H1 (cell line): ENCODE data around the gene SLC35D2. TPM values are rescaled to one million over a fixed set of nuclear protein-coding genes. Genes with fewer than 3 reads are reported as not detected.

Experiments used
- CTCF ChIA-PET: fragments of 300-600 bp; sonication (Branson Sonifier 250); formaldehyde crosslinking; loops from one replicate; lab custom pipeline; 2021; ENCODE audit not compliant: partially characterized antibody; lab: Charles Lee
- POLR2A ChIA-PET: fragments of 300-600 bp; sonication (Branson Sonifier 250); formaldehyde crosslinking; loops from one replicate; lab custom pipeline; 2021; ENCODE audit warnings: inconsistent platforms; ENCODE audit not compliant: partially characterized antibody; lab: Charles Lee
- DNase-seq, 2 experiments: peaks; one replicate each; pipeline versions ENCODE4 v3.0.0 to v3.0.0-alpha.2; 2010 to 2022; ENCODE audit warnings: low spot score in 2 of 2, low read depth in 1 of 2, mixed read lengths in 1 of 2
- FAIRE-seq: peaks from 2 replicates; lab custom pipeline; 2011; peaks lifted over from hg19 to GRCh38; lab: Jason Lieb, UNC
- H2AFZ ChIP-seq: 2 replicates; pipeline ENCODE4 v1.8.1; 2012; ENCODE audit warnings: low read length, inconsistent platforms
- H2AK5ac ChIP-seq: 2 replicates; pipeline ENCODE4 v1.6.1; 2013; ENCODE audit warnings: low read depth, low read length
- H2BK120ac ChIP-seq: replicated peaks from 2 replicates; pipeline ENCODE3; 2013; ENCODE audit warnings: low read depth, low read length, inconsistent platforms
- H2BK12ac ChIP-seq: 2 replicates; pipeline ENCODE4 v1.6.1; 2013; ENCODE audit warnings: low read depth, low read length
- H2BK15ac ChIP-seq: 2 replicates; pipeline ENCODE4 v1.6.1; 2013; ENCODE audit warnings: low read length
- H2BK20ac ChIP-seq: 2 replicates; pipeline ENCODE4 v1.6.1; 2013; ENCODE audit warnings: low read length
- H2BK5ac ChIP-seq: 2 replicates; pipeline ENCODE4 v1.6.1; 2013; ENCODE audit warnings: low read depth, low read length
- H3K14ac ChIP-seq: 2 replicates; pipeline ENCODE4 v1.6.1; 2013; ENCODE audit warnings: inconsistent platforms; ENCODE audit not compliant: insufficient read length
- H3K18ac ChIP-seq: 2 replicates; pipeline ENCODE4 v1.6.1; 2013; ENCODE audit warnings: low read length; ENCODE audit errors: extremely low read depth
- H3K23ac ChIP-seq: 2 replicates; pipeline ENCODE4 v1.6.1; 2013; ENCODE audit warnings: inconsistent platforms; ENCODE audit not compliant: insufficient read length
- H3K23me2 ChIP-seq: 2 replicates; pipeline ENCODE4 v1.6.1; 2013; ENCODE audit warnings: low read depth, low read length
- H3K27ac ChIP-seq: 2 replicates; pipeline ENCODE4 v1.6.1; 2011; ENCODE audit warnings: low read depth, low read length, inconsistent platforms
- H3K27me3 ChIP-seq, 4 experiments: replicated peaks in 1 of 4; 1 replicate in 1 of 4; 2 replicates in 3 of 4; pipeline versions ENCODE4 v1.6.1 to v1.8.1; 2011 to 2013; ENCODE audit warnings: low read length in 3 of 4, mild to moderate bottlenecking in 3 of 4, inconsistent platforms in 2 of 4, mixed read lengths in 2 of 4, moderate library complexity in 1 of 4; ENCODE audit not compliant: control insufficient read depth in 3 of 4, insufficient read depth in 3 of 4; ENCODE audit errors: extremely low read depth in 1 of 4
- H3K36me3 ChIP-seq, 4 experiments: 2 replicates each; pipeline versions ENCODE4 v1.6.1 to v1.8.1; 2011 to 2013; ENCODE audit warnings: mild to moderate bottlenecking in 4 of 4, low read length in 3 of 4, moderate library complexity in 2 of 4, control low read depth in 1 of 4, inconsistent platforms in 1 of 4; ENCODE audit not compliant: insufficient read depth in 4 of 4, control insufficient read depth in 2 of 4
- H3K4ac ChIP-seq: replicated peaks from 2 replicates; pipeline ENCODE3; 2013; ENCODE audit warnings: low read length, low read depth, mixed read lengths, inconsistent platforms; ENCODE audit not compliant: insufficient read length
- H3K4me1 ChIP-seq, 4 experiments: replicated peaks in 1 of 4; 1 replicate in 1 of 4; 2 replicates in 3 of 4; pipeline versions ENCODE4 v1.6.1 to v1.8.1; 2011 to 2013; ENCODE audit warnings: low read length in 3 of 4, inconsistent platforms in 2 of 4, mixed read lengths in 1 of 4; ENCODE audit not compliant: insufficient read depth in 4 of 4, control insufficient read depth in 3 of 4
- H3K4me2 ChIP-seq, 2 experiments: 2 replicates each; pipeline versions ENCODE4 v1.6.1 to v1.8.1; 2011 to 2013; ENCODE audit warnings: low read depth in 2 of 2, low read length in 2 of 2, control low read depth in 1 of 2, inconsistent platforms in 1 of 2, mild to moderate bottlenecking in 1 of 2; ENCODE audit not compliant: insufficient read depth in 1 of 2
- H3K4me3 ChIP-seq, 4 experiments: fragments of 200-600, 300-600 bp in 1 of 4; sonication (generic), shearing (Covaris generic), sonication (Bioruptor Twin) in 1 of 4; 2 replicates each; pipeline versions ENCODE4 v1.5.1 to v1.8.1; 2011 to 2016; ENCODE audit warnings: low read length in 4 of 4, low read depth in 3 of 4, control low read depth in 2 of 4, inconsistent platforms in 2 of 4, mild to moderate bottlenecking in 2 of 4, mixed read lengths in 1 of 4, moderate library complexity in 1 of 4; ENCODE audit not compliant: insufficient read depth in 2 of 4; ENCODE audit errors: extremely low read depth in 1 of 4
- H3K56ac ChIP-seq: replicated peaks from 2 replicates; pipeline ENCODE3; 2013; ENCODE audit warnings: low read depth, mild to moderate bottlenecking, mixed read lengths, low read length, inconsistent platforms; ENCODE audit not compliant: insufficient read length
- H3K79me1 ChIP-seq: 2 replicates; pipeline ENCODE4 v1.6.1; 2013; ENCODE audit warnings: low read depth, low read length, control low read depth
- H3K79me2 ChIP-seq, 2 experiments: 2 replicates each; pipeline versions ENCODE4 v1.6.1 to v1.8.1; 2012 to 2013; ENCODE audit warnings: low read length in 2 of 2, mild to moderate bottlenecking in 2 of 2, inconsistent platforms in 1 of 2; ENCODE audit not compliant: insufficient read depth in 2 of 2, control insufficient read depth in 1 of 2
- H3K9ac ChIP-seq, 4 experiments: replicated peaks in 1 of 4; 1 replicate in 1 of 4; 2 replicates in 3 of 4; pipeline versions ENCODE4 v1.6.1 to v1.8.1; 2011 to 2013; ENCODE audit warnings: low read depth in 3 of 4, low read length in 3 of 4, control low read depth in 2 of 4, mild to moderate bottlenecking in 2 of 4, moderate library complexity in 2 of 4, inconsistent platforms in 1 of 4; ENCODE audit errors: extremely low read depth in 1 of 4
- H3K9me3 ChIP-seq, 2 experiments: 2 replicates each; pipeline versions ENCODE4 v1.6.1 to v1.8.1; 2012 to 2013; ENCODE audit warnings: mild to moderate bottlenecking in 2 of 2, moderate library complexity in 2 of 2, control low read depth in 1 of 2, inconsistent platforms in 1 of 2, low read depth in 1 of 2, low read length in 1 of 2, mixed read lengths in 1 of 2; ENCODE audit not compliant: insufficient read depth in 2 of 2
- H4K20me1 ChIP-seq, 2 experiments: replicated peaks in 1 of 2; 2 replicates each; pipeline versions ENCODE3 to v1.8.1; 2011 to 2013; ENCODE audit warnings: inconsistent platforms in 2 of 2, low read length in 2 of 2, mild to moderate bottlenecking in 1 of 2; ENCODE audit not compliant: insufficient read depth in 2 of 2, control insufficient read depth in 1 of 2
- H4K5ac ChIP-seq: 2 replicates; pipeline ENCODE4 v1.6.1; 2013; ENCODE audit warnings: low read length, low read depth, mixed read lengths, inconsistent platforms; ENCODE audit not compliant: insufficient read length
- H4K8ac ChIP-seq: 2 replicates; pipeline ENCODE4 v1.8.0; 2013; ENCODE audit warnings: mild to moderate bottlenecking, moderate library complexity, low read length, inconsistent platforms; ENCODE audit not compliant: insufficient read depth; ENCODE audit errors: extremely low read depth
- H4K91ac ChIP-seq: replicated peaks from 2 replicates; pipeline ENCODE3; 2013; ENCODE audit warnings: low read length, mixed read lengths, inconsistent platforms; ENCODE audit not compliant: insufficient read length
- ASH2L ChIP-seq: fragments of 200-600, 300-600 bp; sonication (generic); IDR thresholded peaks from one replicate; pipeline ENCODE4 v1.7.1; 2017; ENCODE audit warnings: low read length
- CBX8 ChIP-seq: fragments of 300-800, 300-1000 bp; sonication (generic); IDR thresholded peaks from 2 replicates; pipeline ENCODE4 v1.7.1; 2016; ENCODE audit warnings: low read depth, low read length, borderline replicate concordance
- CREB1 ChIP-seq: IDR thresholded peaks from 2 replicates; pipeline ENCODE4 v1.6.1; 2012; ENCODE audit warnings: inconsistent platforms
- EP300 ChIP-seq, 2 experiments: IDR thresholded peaks; 1 replicate in 1 of 2; 2 replicates in 1 of 2; pipeline ENCODE4 v1.6.1; 2011 to 2012; ENCODE audit warnings: low read depth in 2 of 2, low read length in 2 of 2, mild to moderate bottlenecking in 2 of 2, borderline replicate concordance in 1 of 2, inconsistent platforms in 1 of 2, moderate library complexity in 1 of 2
- HDAC6 ChIP-seq: IDR thresholded peaks from one replicate; pipeline ENCODE4 v1.7.1; 2012; ENCODE audit warnings: low read depth, mild to moderate bottlenecking, inconsistent platforms, low read length, moderate library complexity
- JUN ChIP-seq: IDR thresholded peaks from 2 replicates; pipeline ENCODE4 v1.6.1; 2011; ENCODE audit warnings: low read depth, mild to moderate bottlenecking, improper control_type of control experiment, low read length
- KDM5A ChIP-seq: fragments of 200-600 bp; IDR thresholded peaks from 2 replicates; pipeline ENCODE4 v1.7.1; 2012; ENCODE audit warnings: mild to moderate bottlenecking, low read length, inconsistent platforms, mixed read lengths
- NANOG ChIP-seq: IDR thresholded peaks from 2 replicates; pipeline ENCODE4 v1.6.1; 2011; ENCODE audit warnings: low read length, low read depth, mild to moderate bottlenecking, inconsistent platforms; ENCODE audit not compliant: insufficient read depth, poor library complexity, severe bottlenecking
- RBBP5 ChIP-seq: IDR thresholded peaks from 2 replicates; pipeline ENCODE4 v1.7.1; 2012; ENCODE audit warnings: low read depth, mild to moderate bottlenecking, inconsistent platforms, low read length, moderate library complexity, borderline replicate concordance
- SIX5 ChIP-seq: IDR thresholded peaks from 2 replicates; pipeline ENCODE4 v1.6.1; 2011; ENCODE audit warnings: mild to moderate bottlenecking, low read depth, low read length
- TCF12 ChIP-seq: IDR thresholded peaks from 2 replicates; pipeline ENCODE4 v1.6.1; 2011; ENCODE audit warnings: low read depth, mild to moderate bottlenecking, low read length
- YY1 ChIP-seq: IDR thresholded peaks from 2 replicates; pipeline ENCODE4 v1.6.1; 2011; ENCODE audit warnings: low read depth, mild to moderate bottlenecking, low read length
- WGBS, 2 experiments: shearing (Covaris generic) in 1 of 2; methylation state at CpG; one replicate each; pipeline versions ENCODE4 v1.1.6 to v1.1.7; 2013 to 2015; ENCODE audit warnings: low lambda C conversion rate in 2 of 2, mixed read lengths in 2 of 2, inconsistent platforms in 1 of 2, low coverage in 1 of 2, missing lambda C conversion rate in 1 of 2; ENCODE audit not compliant: insufficient replicate concordance in 2 of 2, insufficient coverage in 1 of 2, insufficient read length in 1 of 2; ENCODE audit errors: extremely low coverage in 1 of 2, missing lambda C conversion rate in 1 of 2; 5-methylcytosine and 5-hydroxymethylcytosine counted together
- polyA plus RNA-seq, 7 experiments: library from polyadenylated mRNA; depleted of rRNA in 3 of 7; stranded (reverse) in 5 of 7; unstranded in 2 of 7; fragments of >200 nt in 5 of 7; fragments of 200-250 nt in 2 of 7; gene quantifications; 1 replicate in 5 of 7; 2 replicates in 1 of 7; 4 replicates in 1 of 7; pipeline versions ENCODE4 v1.2.1 to v1.2.3, GENCODE V29; 2011 to 2013; ENCODE audit warnings: missing spikeins in 2 of 7, mixed read lengths in 2 of 7
- total RNA-seq: library from RNA; stranded (reverse); fragmentation: NEBNext Ultra II Directional; extraction: Animal tissue kit (Norgen Biotek cat#: 25700); gene quantifications from 2 replicates; pipeline ENCODE4 v1.2.1, GENCODE V29; 2021
- TF ChIP-seq, protein P1 (sequence below): IDR thresholded peaks from 2 replicates; pipeline ENCODE4 v1.6.1; 2011; ENCODE audit warnings: low read depth, mild to moderate bottlenecking, low read length; ENCODE audit not compliant: insufficient read depth

SLC35D2 gene
- total and polyA plus RNA-seq, 2 of the 8 experiments (the other 6 are each of a cell fraction or from before 2014, with no cell fraction given), result 9.6 to 11.5 TPM

DNA sequence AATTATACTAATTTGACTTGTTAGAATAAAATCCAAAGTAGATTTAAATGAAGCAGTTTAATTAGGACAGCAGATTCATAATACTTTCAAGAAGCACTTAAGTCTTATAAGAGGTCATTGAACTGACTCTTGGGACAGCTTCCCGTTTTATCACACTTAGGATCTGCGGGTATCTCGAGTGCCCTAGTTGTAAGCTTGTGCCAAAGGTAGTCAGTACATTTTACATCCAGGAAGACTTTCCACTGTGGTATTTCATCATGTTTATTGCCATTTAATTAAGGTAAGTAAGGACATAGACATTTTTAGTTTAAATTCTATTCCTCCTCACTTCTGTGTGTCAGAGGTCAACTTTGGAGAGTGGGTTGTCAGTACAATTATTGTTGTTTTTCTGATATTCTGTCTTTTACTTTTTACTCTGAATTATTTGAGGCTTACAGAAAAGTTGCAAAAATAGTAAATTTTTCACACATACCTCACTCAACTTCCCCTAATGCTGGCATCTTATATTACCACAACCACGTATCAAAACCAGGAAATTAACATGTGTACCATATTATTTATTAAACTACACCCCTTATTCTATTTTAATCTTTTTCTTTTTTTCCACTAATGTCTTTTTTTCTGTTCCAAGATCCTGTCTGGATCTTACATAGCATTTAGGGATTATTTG lies 42.1 kb upstream of the SLC35D2 start:
- Histone ChIP-seq H2BK5ac (no peak overlapping the region), H3K27me3 (no peaks in the 10 kb centered on the region), H3K27ac (no peak overlapping the region), H3K14ac (no peak overlapping the region), H3K9me3 (no peaks in the 10 kb centered on the region), H3K18ac (no peak overlapping the region), H4K8ac (no peak overlapping the region), H2BK15ac (no peak overlapping the region), H2BK120ac (no peak overlapping the region), H2AFZ (no peak overlapping the region), H4K5ac (no peak overlapping the region), H2BK12ac (no peak overlapping the region), H3K36me3 (no peaks in the 10 kb centered on the region), H3K23ac (no peak overlapping the region), H3K79me1 (no peaks in the 10 kb centered on the region), H3K4me3 (no peak overlapping the region), H3K4me1 (peaks cover 3 to 6% (median 4%) of the 10 kb centered on the region in 4 experiments; a peak in 6 of 7 replicates), H3K4me2 (no peak overlapping the region), H3K23me2 (no peaks in the 10 kb centered on the region), H3K79me2 (no peaks in the 10 kb centered on the region), H3K9ac (no peak overlapping the region), H3K4ac (no peak overlapping the region), H3K56ac (no peak overlapping the region), H2BK20ac (no peak overlapping the region), H2AK5ac (no peak overlapping the region), H4K91ac (no peak overlapping the region), H4K20me1 (no peaks in the 10 kb centered on the region)
- DNase-seq (no peak), FAIRE-seq (no peak)
- 91 to 100% methylated on average over 1 to 4 of the region's 4 CpGs for WGBS, 2 experiments
- CTCF ChIA-PET, result interaction anchor here (1.1 to 2.0 kb wide), 3 partner anchors 9 to 16 kb away, joined by 5 to 8 read pairs (median 6); no protein-coding TSS in a partner anchor
- POLR2A ChIA-PET, result no interaction called here
- TF ChIP-seq EP300 (IDR thresholded peaks at IDR 0.05; ENCODE audit: borderline replicate concordance in 1 of 2, low read depth in 2 of 2, low read length in 2 of 2), result no peak
- TF ChIP-seq, protein P1, sequence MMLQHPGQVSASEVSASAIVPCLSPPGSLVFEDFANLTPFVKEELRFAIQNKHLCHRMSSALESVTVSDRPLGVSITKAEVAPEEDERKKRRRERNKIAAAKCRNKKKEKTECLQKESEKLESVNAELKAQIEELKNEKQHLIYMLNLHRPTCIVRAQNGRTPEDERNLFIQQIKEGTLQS, result no peak
- no peak for TF ChIP-seq RBBP5
- no peak for TF ChIP-seq TCF12
- no peak for TF ChIP-seq CREB1
- TF ChIP-seq NANOG, result no peak
- no peak for TF ChIP-seq SIX5
- no peak for TF ChIP-seq CBX8
- no peak for TF ChIP-seq HDAC6
- TF ChIP-seq KDM5A, result no peak
- no peak for TF ChIP-seq ASH2L
- no peak for TF ChIP-seq JUN
- TF ChIP-seq YY1, result no peak
